AG09319 (cell line): ENCODE measurements around the gene APLP2.

Experiments used
- DNase-seq: peaks from one replicate; pipeline ENCODE4 v3.0.0-alpha.2; 2010; ENCODE audit warnings: low read depth; ENCODE audit errors: extremely low read depth
- CTCF ChIP-seq: IDR thresholded peaks from 2 replicates; pipeline ENCODE4 v1.5.1; 2011; ENCODE audit warnings: low read depth, mild to moderate bottlenecking, inconsistent platforms, low read length, moderate library complexity

APLP2 gene

DNA sequence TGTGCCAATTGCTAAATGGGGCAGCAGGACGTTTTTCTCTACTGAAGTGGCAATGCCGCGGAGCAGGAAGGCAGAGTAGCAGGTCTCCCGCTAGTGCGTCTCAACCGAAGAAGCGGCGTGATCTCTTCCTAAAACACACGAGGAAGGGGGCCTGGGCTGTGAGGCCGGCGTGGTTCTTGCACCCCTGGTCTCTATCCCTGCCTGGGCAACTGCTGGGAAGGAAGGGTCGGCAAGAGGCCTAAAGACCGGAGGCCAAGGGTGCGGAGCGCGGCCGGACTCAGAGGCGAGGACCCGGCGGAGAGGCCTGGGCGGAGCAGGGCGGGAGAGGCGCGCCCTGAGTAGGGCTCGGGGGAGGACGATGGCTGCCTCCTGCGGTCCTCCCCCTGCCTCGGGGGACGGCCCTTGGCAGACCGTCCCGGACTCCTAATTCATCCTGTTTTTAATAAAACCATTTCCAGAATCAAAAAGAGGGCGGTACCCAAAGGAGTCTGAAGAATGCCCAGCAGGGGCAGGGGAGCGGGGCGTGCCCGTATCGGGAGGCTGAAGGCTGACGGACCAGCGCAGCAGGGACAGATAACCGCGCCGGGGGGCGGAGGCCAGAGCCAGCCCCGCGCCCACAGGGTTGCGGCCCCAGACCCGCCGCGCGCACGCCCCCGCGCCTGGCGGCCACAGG is 572 bp upstream of the APLP2 start:
- no peak; the same call in 1 of the 2 replicates for TF ChIP-seq CTCF
- DNase-seq, result peak; percentile 84

GRCh38 chr11:130070109-130070845 is 583 bp downstream of the APLP2 start:
- no peak for DNase-seq

GRCh38 chr11:130070846-130071200 is 1.1 kb downstream of the APLP2 start:
- no peak for TF ChIP-seq CTCF
- DNase-seq, result no peak

More at GRCh38 chr11:130070109-130070845, 583 bp downstream of the APLP2 start:
- TF ChIP-seq CTCF, result peak; percentile 11

GRCh38 chr11:130071211-130071712 is 1.6 kb downstream of the APLP2 start:
- DNase-seq, result no peak
- TF ChIP-seq CTCF, result no peak

DNA sequence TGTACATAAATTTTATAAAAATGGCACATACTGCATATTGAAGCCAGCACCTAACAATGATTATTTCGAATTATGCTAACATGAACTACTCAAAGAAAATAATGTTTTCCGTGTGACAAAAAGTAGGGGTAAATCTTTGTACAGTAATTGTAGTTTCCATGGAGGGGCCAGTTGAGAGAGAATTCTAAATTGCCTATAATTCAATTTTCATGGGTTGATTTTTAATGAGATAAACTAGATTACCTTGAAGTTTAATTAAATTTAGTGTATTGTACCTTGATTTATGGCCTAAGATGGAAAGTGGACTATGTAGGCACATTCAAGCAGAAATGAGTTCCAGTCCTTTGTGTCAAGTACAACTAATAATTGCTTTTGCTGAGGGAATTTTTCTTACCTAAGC is 5.0 kb downstream of the APLP2 start:
- TF ChIP-seq CTCF, result no peak

DNA sequence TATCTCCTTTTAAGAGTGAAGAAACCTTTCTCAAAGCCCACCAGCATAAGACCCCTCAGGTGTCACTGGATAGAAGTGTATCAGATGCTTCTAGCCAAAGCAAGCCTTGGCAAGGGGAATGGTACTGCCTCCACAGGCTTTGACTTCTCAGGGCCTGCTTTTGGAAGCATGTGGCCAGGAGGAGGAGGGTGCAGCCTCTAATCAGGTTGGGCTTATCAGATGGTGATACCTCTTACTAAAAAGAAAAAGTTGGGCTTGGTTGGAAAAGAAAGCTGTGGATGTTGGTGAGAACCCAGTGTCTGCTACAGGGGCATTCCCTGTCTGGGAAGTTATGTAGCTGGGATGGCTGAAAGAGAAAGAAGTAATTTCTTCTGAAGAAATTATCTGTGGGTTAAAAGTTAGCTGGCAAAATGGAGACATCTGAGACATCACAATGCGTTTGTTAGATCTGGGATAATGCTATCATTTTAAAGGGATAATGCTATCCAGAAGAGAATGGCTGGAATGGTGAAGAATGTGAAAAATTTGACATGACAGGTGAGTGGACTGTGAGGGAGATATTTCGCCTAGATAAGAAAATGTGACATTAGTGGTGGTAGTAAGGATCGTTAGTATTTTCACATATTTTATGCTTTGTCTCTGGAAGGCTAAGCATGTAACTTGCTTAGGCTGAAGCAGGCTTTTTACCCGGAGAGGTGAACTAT is 7.2 kb downstream of the APLP2 start:
- DNase-seq, result no peak

More for the DNA sequence above, 5.0 kb downstream of the APLP2 start:
- DNase-seq, result no peak

More for the DNA sequence above, 7.2 kb downstream of the APLP2 start:
- TF ChIP-seq CTCF, result no peak
